Peyer's patch (tissue), 4 donors: ENCODE measurements around the gene MYO9B.

Experiments
- CTCF ChIP-seq, 6 experiments: fragments of 450-650 bp in 4 of 6; fragments of 200-600 bp in 2 of 6; sonication (generic) in 1 of 6; IDR thresholded peaks; one replicate each; pipeline ENCODE4 v1.5.1; 2017 to 2019; ENCODE audit warnings: antibody characterized with exemption in 6 of 6, mild to moderate bottlenecking in 3 of 6, moderate library complexity in 1 of 6
- POLR2A ChIP-seq, 2 donors: fragments of 450-650 bp; IDR thresholded peaks; one replicate each; pipeline ENCODE4 v1.5.1; 2017; ENCODE audit warnings: antibody characterized with exemption in 2 of 2, mild to moderate bottlenecking in 2 of 2, moderate library complexity in 2 of 2

- TF ChIP-seq CTCF (IDR thresholded peaks at IDR 0.05): no peak
- TF ChIP-seq POLR2A (IDR thresholded peaks at IDR 0.05): no peak
These were observed 89.1 kb downstream of the MYO9B start for GRCh38 chr19:17164639-17165038.
